Activated T-helper 9 cell treated with anti-CD3 and anti-CD28 coated beads, Interleukin-2, amount 50 U/mL, for 16 hours (primary cell): ENCODE data around the gene SGF29.
"Not testable (repeated sequence)": the region's sequence is repeated elsewhere in the genome, so short reads cannot be mapped to it uniquely, and the experiment has no call there.

Experiments
- DNase-seq: peaks from one replicate; pipeline ENCODE4 v3.0.0-alpha.2; 2020; ENCODE audit warnings: low read depth

Gene SGF29

GRCh38 chr16:28566233-28566925 is 12.7 kb downstream of the SGF29 start:
- DNase-seq: not testable (repeated sequence)

GRCh38 chr16:28567292-28567691 is 13.6 kb downstream of the SGF29 start:
- DNase-seq: no peak

- no peak for DNase-seq
These were observed 15.3 kb downstream of the SGF29 start for GRCh38 chr16:28569021-28569420.

GRCh38 chr16:28569968-28570752 is 16.4 kb downstream of the SGF29 start:
- DNase-seq: no peak

- DNase-seq: no peak
These were observed 19.2 kb downstream of the SGF29 start for GRCh38 chr16:28572696-28573510.

GRCh38 chr16:28573738-28574718 is 20.3 kb downstream of the SGF29 start:
- no peak for DNase-seq

- no peak for DNase-seq
These were observed 21.2 kb downstream of the SGF29 start for GRCh38 chr16:28574925-28575324.

- DNase-seq: no peak
These were observed 21.9 kb downstream of the SGF29 start for GRCh38 chr16:28575446-28576109.

- no peak for DNase-seq
These were observed 27.1 kb downstream of the SGF29 start for GRCh38 chr16:28580726-28581315.

- DNase-seq: no peak
These were observed 32.0 kb downstream of the SGF29 start for GRCh38 chr16:28585674-28586073.

- DNase-seq: no peak
These were observed 32.7 kb downstream of the SGF29 start for GRCh38 chr16:28586466-28586865.

- DNase-seq: no peak
These were observed 33.7 kb downstream of the SGF29 start for GRCh38 chr16:28587386-28587785.

- DNase-seq: no peak
These were observed 35.3 kb downstream of the SGF29 start for GRCh38 chr16:28589069-28589468.

GRCh38 chr16:28589930-28590329 is 36.2 kb downstream of the SGF29 start:
- DNase-seq: no peak

- DNase-seq: no peak
These were observed 36.9 kb downstream of the SGF29 start for GRCh38 chr16:28590384-28591340.

- no peak for DNase-seq
These were observed 37.6 kb downstream of the SGF29 start for GRCh38 chr16:28591355-28591754.

GRCh38 chr16:28592511-28592910 is 38.8 kb downstream of the SGF29 start:
- DNase-seq: no peak

- no peak for DNase-seq
These were observed 39.3 kb downstream of the SGF29 start for GRCh38 chr16:28592979-28593553.

GRCh38 chr16:28595451-28595850 is 41.7 kb downstream of the SGF29 start:
- not testable (repeated sequence) for DNase-seq
